Measurements from ENCODE around the gene GP9. TPM values are rescaled to one million over a fixed set of nuclear protein-coding genes. Genes with fewer than 3 reads are reported as not detected.
"Not testable (repeated sequence)": the region's sequence is repeated elsewhere in the genome, so short reads cannot be mapped to it uniquely, and the experiment has no call there.

Gene GP9
- polyA plus RNA-seq, 1 of the 3 experiments (the other 2 are of a cell fraction), result not detected

DNA sequence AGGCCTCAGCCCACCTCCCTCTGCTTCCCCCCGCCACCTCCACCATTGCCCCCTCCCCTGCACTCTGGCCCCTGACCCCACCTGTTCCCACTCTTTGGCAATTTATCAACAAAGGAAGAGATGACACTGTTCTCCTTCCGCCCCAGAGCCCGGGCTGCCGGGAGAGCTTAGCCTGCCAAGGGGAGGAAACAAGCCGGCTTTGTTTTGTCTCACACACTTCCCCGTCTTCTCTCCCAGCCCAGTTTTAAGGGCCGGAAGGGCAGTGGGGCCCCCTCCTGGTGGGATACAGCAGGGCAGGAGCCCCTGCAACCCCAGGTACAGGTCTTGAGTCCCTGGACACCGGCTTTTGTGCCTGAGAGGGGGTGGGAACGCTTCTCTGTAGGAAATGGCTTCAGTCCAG lies 27.3 kb downstream of the GP9 start:
- H3K4me3 ChIP-seq (ENCODE audit: low read depth in 2 of 2, low read length in 1 of 2); H3K9ac ChIP-seq; H3K4me2 ChIP-seq; H3K9me3 ChIP-seq; H3K27ac ChIP-seq (ENCODE audit: low read depth in 2 of 2, low read length in 1 of 2); H3K79me2 ChIP-seq (ENCODE audit: insufficient read depth); H3K36me3 ChIP-seq (replicated peaks in 1 of 2; ENCODE audit: control insufficient read depth in 1 of 2, insufficient read depth in 2 of 2, low read length in 1 of 2); POLR2A ChIA-PET; H3K27me3 ChIP-seq (ENCODE audit: insufficient read depth); H4K20me1 ChIP-seq (ENCODE audit: insufficient read depth); H2AFZ ChIP-seq (ENCODE audit: low read depth); H3F3A ChIP-seq (replicated peaks; ENCODE audit: insufficient read depth); H3K9me2 ChIP-seq; H3K4me1 ChIP-seq (ENCODE audit: control insufficient read depth in 1 of 2, insufficient read depth in 2 of 2, low read depth in 1 of 2, low read length in 1 of 2); DNase-seq: not testable (repeated sequence)
- WGBS (ENCODE audit: low lambda C conversion rate), result 0% methylated on average over 2 of the region's 9 CpGs
- TF ChIP-seq RAD21 (IDR thresholded peaks at IDR 0.05; ENCODE audit: low read length), result 0 out of 2 replicates have a peak, but pooled peaks have one; percentile 3
- CTCF ChIA-PET, result interaction anchor here (1.2 kb wide), 1 partner anchor 16 kb away, joined by 5 read pairs; no protein-coding TSS in a partner anchor

GRCh38 chr3:129088312-129088711 lies 27.7 kb downstream of the GP9 start:
- H4K20me1 ChIP-seq (ENCODE audit: insufficient read depth), result not testable (repeated sequence)

GRCh38 chr3:129095285-129095684 lies 34.7 kb downstream of the GP9 start:
- POLR2A ChIA-PET, result no interaction called here
- CTCF ChIA-PET, result interaction anchor here (1.1 to 2.8 kb wide), 3 partner anchors 11 to 125 kb away, joined by 3 to 15 read pairs (median 8); no protein-coding TSS in a partner anchor

More at GRCh38 chr3:129088312-129088711, 27.7 kb downstream of the GP9 start:
- H3K27ac ChIP-seq (ENCODE audit: low read depth in 2 of 2, low read length in 1 of 2); POLR2A ChIA-PET; H3K9ac ChIP-seq; H3K36me3 ChIP-seq (replicated peaks in 1 of 2; ENCODE audit: control insufficient read depth in 1 of 2, insufficient read depth in 2 of 2, low read length in 1 of 2); H2AFZ ChIP-seq (ENCODE audit: low read depth); H3F3A ChIP-seq (replicated peaks; ENCODE audit: insufficient read depth); H3K4me3 ChIP-seq (ENCODE audit: low read depth in 2 of 2, low read length in 1 of 2); H3K4me2 ChIP-seq; H3K27me3 ChIP-seq (ENCODE audit: insufficient read depth); H3K4me1 ChIP-seq (ENCODE audit: control insufficient read depth in 1 of 2, insufficient read depth in 2 of 2, low read depth in 1 of 2, low read length in 1 of 2); DNase-seq; CTCF ChIA-PET; H3K9me2 ChIP-seq; H3K9me3 ChIP-seq; H3K79me2 ChIP-seq (ENCODE audit: insufficient read depth): not testable (repeated sequence)
- WGBS (ENCODE audit: low lambda C conversion rate), result no CpG with 5 or more reads among the region's 6 CpGs

More at GRCh38 chr3:129095285-129095684, 34.7 kb downstream of the GP9 start:
- H4K20me1 ChIP-seq (ENCODE audit: insufficient read depth), result peaks cover 18% of the 10 kb centered on the region
- H3K79me2 ChIP-seq (ENCODE audit: insufficient read depth), result peaks cover 32% of the 10 kb centered on the region
- no peak overlapping the region for H3K4me3 ChIP-seq (ENCODE audit: low read depth in 2 of 2, low read length in 1 of 2)
- H3F3A ChIP-seq (replicated peaks; ENCODE audit: insufficient read depth), result no peaks in the 10 kb centered on the region
- no peak for TF ChIP-seq RCOR1 (IDR thresholded peaks at IDR 0.05; ENCODE audit: low read length)
- no peak for TF ChIP-seq MXI1 (IDR thresholded peaks at IDR 0.05; ENCODE audit: low read depth, low read length)
- no peak for TF ChIP-seq POLR2AphosphoS5 (IDR thresholded peaks at IDR 0.05; ENCODE audit: low read depth, low read length)
- TF ChIP-seq ELF1 (IDR thresholded peaks at IDR 0.05), result no peak
- TF ChIP-seq GABPA (IDR thresholded peaks at IDR 0.05; ENCODE audit: low read depth), result no peak
- no peak for TF ChIP-seq ZBTB33 (IDR thresholded peaks at IDR 0.05; ENCODE audit: borderline replicate concordance, low read depth)
- TF ChIP-seq, protein P1, sequence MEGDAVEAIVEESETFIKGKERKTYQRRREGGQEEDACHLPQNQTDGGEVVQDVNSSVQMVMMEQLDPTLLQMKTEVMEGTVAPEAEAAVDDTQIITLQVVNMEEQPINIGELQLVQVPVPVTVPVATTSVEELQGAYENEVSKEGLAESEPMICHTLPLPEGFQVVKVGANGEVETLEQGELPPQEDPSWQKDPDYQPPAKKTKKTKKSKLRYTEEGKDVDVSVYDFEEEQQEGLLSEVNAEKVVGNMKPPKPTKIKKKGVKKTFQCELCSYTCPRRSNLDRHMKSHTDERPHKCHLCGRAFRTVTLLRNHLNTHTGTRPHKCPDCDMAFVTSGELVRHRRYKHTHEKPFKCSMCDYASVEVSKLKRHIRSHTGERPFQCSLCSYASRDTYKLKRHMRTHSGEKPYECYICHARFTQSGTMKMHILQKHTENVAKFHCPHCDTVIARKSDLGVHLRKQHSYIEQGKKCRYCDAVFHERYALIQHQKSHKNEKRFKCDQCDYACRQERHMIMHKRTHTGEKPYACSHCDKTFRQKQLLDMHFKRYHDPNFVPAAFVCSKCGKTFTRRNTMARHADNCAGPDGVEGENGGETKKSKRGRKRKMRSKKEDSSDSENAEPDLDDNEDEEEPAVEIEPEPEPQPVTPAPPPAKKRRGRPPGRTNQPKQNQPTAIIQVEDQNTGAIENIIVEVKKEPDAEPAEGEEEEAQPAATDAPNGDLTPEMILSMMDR (IDR thresholded peaks at IDR 0.05), result no peak
- no peak for TF ChIP-seq TAF1 (IDR thresholded peaks at IDR 0.05; ENCODE audit: borderline replicate concordance, low read depth, low read length)
- TF ChIP-seq NRF1 (IDR thresholded peaks at IDR 0.05; ENCODE audit: low read depth, low read length), result no peak
- TF ChIP-seq SIN3A (IDR thresholded peaks at IDR 0.05; ENCODE audit: borderline replicate concordance, low read depth, low read length), result no peak
- TF ChIP-seq TEAD4 (IDR thresholded peaks at IDR 0.05; ENCODE audit: borderline replicate concordance, insufficient read depth), result no peak
- no peak for TF ChIP-seq SMC3 (IDR thresholded peaks at IDR 0.05; ENCODE audit: low read depth, low read length)
- no peak for TF ChIP-seq YY1 (IDR thresholded peaks at IDR 0.05; ENCODE audit: low read depth)
- H3K4me1 ChIP-seq (ENCODE audit: control insufficient read depth in 1 of 2, insufficient read depth in 2 of 2, low read depth in 1 of 2, low read length in 1 of 2), result no peaks in the 10 kb centered on the region
- no peak overlapping the region for H3K27ac ChIP-seq (ENCODE audit: low read depth in 2 of 2, low read length in 1 of 2)
- no peak overlapping the region for H3K9ac ChIP-seq
- no peaks in the 10 kb centered on the region for H3K27me3 ChIP-seq (ENCODE audit: insufficient read depth)
- H2AFZ ChIP-seq (ENCODE audit: low read depth), result no peak overlapping the region
- H3K9me2 ChIP-seq, result no peaks in the 10 kb centered on the region
- no peaks in the 10 kb centered on the region for H3K9me3 ChIP-seq
- DNase-seq, result no peak
- 92% methylated on average over 5 of the region's 10 CpGs for WGBS (ENCODE audit: low lambda C conversion rate)
- peaks cover 6 to 11% of the 10 kb centered on the region in 2 experiments for H3K36me3 ChIP-seq (replicated peaks in 1 of 2; ENCODE audit: control insufficient read depth in 1 of 2, insufficient read depth in 2 of 2, low read length in 1 of 2)
- no peak overlapping the region for H3K4me2 ChIP-seq
